Astrocyte (in vitro differentiated cells and primary cell): Measurements from ENCODE around the gene APC2.
A peak's percentile ranks its signal among the peaks of the same experiment; 100 is the strongest.

Experiments used
- EZH2 ChIP-seq: IDR thresholded peaks from 2 replicates; pipeline ENCODE4 v1.6.1; 2012; ENCODE audit warnings: mild to moderate bottlenecking, low read length, inconsistent platforms; ENCODE audit not compliant: insufficient read depth
- TF ChIP-seq, protein P1 (sequence below): IDR thresholded peaks from 2 replicates; pipeline ENCODE4 v1.5.1; 2011; ENCODE audit warnings: low read depth, mild to moderate bottlenecking, inconsistent platforms, low read length, moderate library complexity; ENCODE audit not compliant: insufficient read depth

DNA sequence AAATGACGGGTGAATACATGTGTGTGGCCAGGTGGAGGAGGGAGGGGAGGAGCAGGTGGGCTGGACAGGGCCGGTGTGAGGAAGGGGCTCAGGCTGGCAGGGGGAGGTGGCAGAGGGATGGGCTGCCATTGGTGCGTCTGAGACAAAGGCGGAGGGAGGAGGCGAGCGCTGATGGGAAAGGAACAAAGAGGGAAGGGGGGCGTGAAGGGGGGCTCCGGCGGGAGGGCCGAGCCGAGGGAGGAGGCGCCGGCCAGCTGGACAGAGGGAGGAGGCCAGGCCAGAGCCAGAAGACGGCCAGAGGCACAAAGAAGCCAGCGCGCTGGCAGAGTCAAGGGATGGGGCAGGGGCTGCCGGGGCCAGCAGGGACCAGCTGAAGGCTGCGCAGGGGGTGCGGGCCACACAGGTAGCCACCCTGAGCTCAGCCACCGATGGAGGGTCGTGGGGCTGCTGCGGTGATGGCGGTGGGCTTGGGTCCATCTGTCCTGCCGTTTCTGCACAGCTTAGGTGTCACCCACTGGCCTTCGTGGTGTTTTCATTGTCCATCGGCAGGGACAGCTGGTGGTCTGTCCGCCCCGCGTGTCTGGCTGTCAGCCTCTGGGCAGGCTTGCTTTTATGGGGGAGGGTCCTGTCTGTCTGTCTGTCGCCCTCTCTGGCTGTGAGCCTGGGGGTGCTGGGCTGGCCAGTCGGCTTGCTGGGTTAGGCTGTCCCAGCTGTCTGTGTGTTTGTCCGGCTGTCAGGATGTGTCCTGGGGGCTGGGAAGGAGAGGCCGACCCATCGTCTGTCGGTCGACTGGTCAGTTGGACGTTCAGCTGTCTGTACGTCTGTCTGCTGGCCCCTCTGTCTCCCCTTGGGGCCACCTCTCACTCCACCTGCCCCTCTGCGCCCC, 2.2 kb downstream of the APC2 start:
- TF ChIP-seq, protein P1, sequence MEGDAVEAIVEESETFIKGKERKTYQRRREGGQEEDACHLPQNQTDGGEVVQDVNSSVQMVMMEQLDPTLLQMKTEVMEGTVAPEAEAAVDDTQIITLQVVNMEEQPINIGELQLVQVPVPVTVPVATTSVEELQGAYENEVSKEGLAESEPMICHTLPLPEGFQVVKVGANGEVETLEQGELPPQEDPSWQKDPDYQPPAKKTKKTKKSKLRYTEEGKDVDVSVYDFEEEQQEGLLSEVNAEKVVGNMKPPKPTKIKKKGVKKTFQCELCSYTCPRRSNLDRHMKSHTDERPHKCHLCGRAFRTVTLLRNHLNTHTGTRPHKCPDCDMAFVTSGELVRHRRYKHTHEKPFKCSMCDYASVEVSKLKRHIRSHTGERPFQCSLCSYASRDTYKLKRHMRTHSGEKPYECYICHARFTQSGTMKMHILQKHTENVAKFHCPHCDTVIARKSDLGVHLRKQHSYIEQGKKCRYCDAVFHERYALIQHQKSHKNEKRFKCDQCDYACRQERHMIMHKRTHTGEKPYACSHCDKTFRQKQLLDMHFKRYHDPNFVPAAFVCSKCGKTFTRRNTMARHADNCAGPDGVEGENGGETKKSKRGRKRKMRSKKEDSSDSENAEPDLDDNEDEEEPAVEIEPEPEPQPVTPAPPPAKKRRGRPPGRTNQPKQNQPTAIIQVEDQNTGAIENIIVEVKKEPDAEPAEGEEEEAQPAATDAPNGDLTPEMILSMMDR: no peak
- TF ChIP-seq EZH2: peak; percentile 67
